Measurements from ENCODE around the gene NHLRC4. TPM values are rescaled to one million over a fixed set of nuclear protein-coding genes. Genes with fewer than 3 reads are reported as not detected.
A peak's percentile ranks its signal among the peaks of the same experiment; 100 is the strongest.

The NHLRC4 gene
- total and polyA plus RNA-seq, 2 of the 13 experiments (the other 11 are each of a cell fraction or from before 2014, with no cell fraction given), result 0.40 to 0.59 TPM

- TF ChIP-seq RERE (CRISPR knock-in tag; IDR thresholded peaks at IDR 0.05; ENCODE audit: low read depth) (no peak), ZMAT5 (CRISPR knock-in tag; IDR thresholded peaks at IDR 0.05; ENCODE audit: borderline replicate concordance, low read depth) (no peak), RCOR2 (CRISPR knock-in tag; IDR thresholded peaks at IDR 0.05) (no peak), ZNF619 (CRISPR knock-in tag; IDR thresholded peaks at IDR 0.05) (no peak; the same call in 1 of the 2 replicates), RFX1 (IDR thresholded peaks at IDR 0.05) (no peak), ZBTB39 (CRISPR knock-in tag; IDR thresholded peaks at IDR 0.05) (0 out of 2 replicates have a peak, but pooled peaks have one; percentile 11), ZNF574 (CRISPR knock-in tag; IDR thresholded peaks at IDR 0.05) (peak; percentile 48), MBD4 (IDR thresholded peaks at IDR 0.05; ENCODE audit: borderline replicate concordance, low read length) (no peak), GABPB1 (CRISPR knock-in tag; IDR thresholded peaks at IDR 0.05) (peak; percentile 66), UBTF (CRISPR knock-in tag; IDR thresholded peaks at IDR 0.05) (peak; percentile 77), THAP8 (CRISPR knock-in tag; IDR thresholded peaks at IDR 0.05; ENCODE audit: borderline replicate concordance) (no peak), ZNF414 (CRISPR knock-in tag; IDR thresholded peaks at IDR 0.05) (0 out of 2 replicates have a peak, but pooled peaks have one; percentile 68)
Measured at GRCh38 chr16:543301-544164, 23.3 kb upstream of the NHLRC4 start (continued).
